ENCODE data around the gene SEC61G. TPM values are rescaled to one million over a fixed set of nuclear protein-coding genes. Genes with fewer than 3 reads are reported as not detected.

Gene SEC61G
- total and polyA plus RNA-seq, 2 of the 4 experiments (the other 2 are of a cell fraction), result 387 to 685 TPM

- H2BK20ac ChIP-seq (ENCODE audit: low read depth, low read length), result no peak overlapping the region
- POLR2A ChIA-PET (ENCODE audit: unreplicated experiment), result no interaction called here
- BruUV-seq (replicated peaks), result no TSS peak
- no peak overlapping the region for H3K4ac ChIP-seq (ENCODE audit: low read depth, low read length)
- no peak overlapping the region for H3K27ac ChIP-seq (ENCODE audit: insufficient read depth, low read length)
- dilution Hi-C loops (cut with HindIII; ENCODE audit: low sequenced_read_pairs, unreplicated experiment), result no loop called here
- DNase-seq (no peak), ATAC-seq (ENCODE audit: low read depth) (no peak)
- no peak overlapping the region for H3K9ac ChIP-seq (ENCODE audit: low read depth, low read length)
- in situ Hi-C loops (cut with MboI; ENCODE audit: low sequenced_read_pairs), result loop anchor here (10.0 to 25.0 kb wide), 2 partner anchors 232 to 380 kb away; partner anchors contain the start of gene EGFR
- CTCF ChIA-PET, result interaction anchor here (3.3 kb wide), 1 partner anchor 472 kb away, joined by 11 read pairs; no protein-coding TSS in a partner anchor
- H4K5ac ChIP-seq (ENCODE audit: low read depth, low read length), result no peak overlapping the region
- no peaks in the 10 kb centered on the region for H3K36me3 ChIP-seq (ENCODE audit: control insufficient read depth, insufficient read depth, low read length)
- no peaks in the 10 kb centered on the region for H4K20me1 ChIP-seq (ENCODE audit: insufficient read depth, low read length)
- no peak overlapping the region for H2BK120ac ChIP-seq (ENCODE audit: low read depth, low read length)
- H3K4me2 ChIP-seq (ENCODE audit: low read depth, low read length), result no peak overlapping the region
- no peak overlapping the region for H2AK5ac ChIP-seq (ENCODE audit: low read depth, low read length)
- H3K56ac ChIP-seq (ENCODE audit: extremely low read depth, insufficient read depth, low read length), result no peak overlapping the region
- no peak overlapping the region for H2AK9ac ChIP-seq (replicated peaks; ENCODE audit: low read depth, low read length, poor library complexity)
- 60% methylated on average over 1 of the region's 10 CpGs; no CpG with 5 or more reads in 1 of the 2 experiments for WGBS, 2 experiments (ENCODE audit: extremely low coverage in 2 of 2, insufficient read length in 1 of 2)
- H3K14ac ChIP-seq (replicated peaks; ENCODE audit: low read depth, low read length), result no peak overlapping the region
- H3K27me3 ChIP-seq (ENCODE audit: control insufficient read depth, insufficient read depth, low read length), result no peaks in the 10 kb centered on the region
- H3K4me3 ChIP-seq (ENCODE audit: insufficient read depth, low read depth, low read length), result no peak overlapping the region
- H3K9me1 ChIP-seq (ENCODE audit: insufficient read depth, low read length), result peaks cover 4% of the 10 kb centered on the region
- H2BK15ac ChIP-seq (ENCODE audit: low read depth, low read length), result no peak overlapping the region
- TF ChIP-seq NFE2L2 (IDR thresholded peaks at IDR 0.05; ENCODE audit: low read depth, low read length) (no peak), POLR2A (IDR thresholded peaks at IDR 0.05; ENCODE audit: low read depth, low read length) (no peak), SMC3 (IDR thresholded peaks at IDR 0.05; ENCODE audit: low read depth, low read length) (no peak), CEBPB (IDR thresholded peaks at IDR 0.05; ENCODE audit: low read depth, low read length) (no peak), CHD1 (IDR thresholded peaks at IDR 0.05; ENCODE audit: low read depth, low read length) (no peak), USF2 (IDR thresholded peaks at IDR 0.05; ENCODE audit: low read depth, low read length) (no peak), RCOR1 (IDR thresholded peaks at IDR 0.05; ENCODE audit: insufficient replicate concordance, low read length) (no peak), MXI1 (IDR thresholded peaks at IDR 0.05; ENCODE audit: borderline replicate concordance, low read depth, low read length) (no peak), MAFK (IDR thresholded peaks at IDR 0.05; ENCODE audit: low read depth, low read length) (no peak), FOS (IDR thresholded peaks at IDR 0.05; ENCODE audit: low read depth, low read length) (no peak), BHLHE40 (IDR thresholded peaks at IDR 0.05; ENCODE audit: low read depth, low read length) (no peak), RFX5 (IDR thresholded peaks at IDR 0.05; ENCODE audit: low read depth, low read length) (no peak)
- TF ChIP-seq, protein P1, sequence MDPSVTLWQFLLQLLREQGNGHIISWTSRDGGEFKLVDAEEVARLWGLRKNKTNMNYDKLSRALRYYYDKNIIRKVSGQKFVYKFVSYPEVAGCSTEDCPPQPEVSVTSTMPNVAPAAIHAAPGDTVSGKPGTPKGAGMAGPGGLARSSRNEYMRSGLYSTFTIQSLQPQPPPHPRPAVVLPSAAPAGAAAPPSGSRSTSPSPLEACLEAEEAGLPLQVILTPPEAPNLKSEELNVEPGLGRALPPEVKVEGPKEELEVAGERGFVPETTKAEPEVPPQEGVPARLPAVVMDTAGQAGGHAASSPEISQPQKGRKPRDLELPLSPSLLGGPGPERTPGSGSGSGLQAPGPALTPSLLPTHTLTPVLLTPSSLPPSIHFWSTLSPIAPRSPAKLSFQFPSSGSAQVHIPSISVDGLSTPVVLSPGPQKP (IDR thresholded peaks at IDR 0.05; ENCODE audit: borderline replicate concordance, low read depth, low read length), result no peak
- TF ChIP-seq, protein P2, sequence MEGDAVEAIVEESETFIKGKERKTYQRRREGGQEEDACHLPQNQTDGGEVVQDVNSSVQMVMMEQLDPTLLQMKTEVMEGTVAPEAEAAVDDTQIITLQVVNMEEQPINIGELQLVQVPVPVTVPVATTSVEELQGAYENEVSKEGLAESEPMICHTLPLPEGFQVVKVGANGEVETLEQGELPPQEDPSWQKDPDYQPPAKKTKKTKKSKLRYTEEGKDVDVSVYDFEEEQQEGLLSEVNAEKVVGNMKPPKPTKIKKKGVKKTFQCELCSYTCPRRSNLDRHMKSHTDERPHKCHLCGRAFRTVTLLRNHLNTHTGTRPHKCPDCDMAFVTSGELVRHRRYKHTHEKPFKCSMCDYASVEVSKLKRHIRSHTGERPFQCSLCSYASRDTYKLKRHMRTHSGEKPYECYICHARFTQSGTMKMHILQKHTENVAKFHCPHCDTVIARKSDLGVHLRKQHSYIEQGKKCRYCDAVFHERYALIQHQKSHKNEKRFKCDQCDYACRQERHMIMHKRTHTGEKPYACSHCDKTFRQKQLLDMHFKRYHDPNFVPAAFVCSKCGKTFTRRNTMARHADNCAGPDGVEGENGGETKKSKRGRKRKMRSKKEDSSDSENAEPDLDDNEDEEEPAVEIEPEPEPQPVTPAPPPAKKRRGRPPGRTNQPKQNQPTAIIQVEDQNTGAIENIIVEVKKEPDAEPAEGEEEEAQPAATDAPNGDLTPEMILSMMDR (conservative IDR thresholded peaks at IDR 0.05; ENCODE audit: low read depth, low read length), result no peak
- intact Hi-C loops (cut with micrococcal nuclease), result no loop called here
- H3K9me3 ChIP-seq (ENCODE audit: control insufficient read depth, insufficient read depth, low read length), result no peaks in the 10 kb centered on the region
- H2BK5ac ChIP-seq (ENCODE audit: low read depth, low read length, poor library complexity, severe bottlenecking), result no peak overlapping the region
- H4K8ac ChIP-seq (ENCODE audit: low read depth in 2 of 2, low read length in 2 of 2), result no peak overlapping the region
- H4K91ac ChIP-seq (ENCODE audit: insufficient read depth, low read depth, low read length), result no peak overlapping the region
- no peaks in the 10 kb centered on the region for H3K4me1 ChIP-seq (ENCODE audit: control insufficient read depth, insufficient read depth, low read length)
- H3K79me1 ChIP-seq (ENCODE audit: low read depth in 1 of 2, low read length in 2 of 2), result no peaks in the 10 kb centered on the region
- no peak overlapping the region for H3K18ac ChIP-seq (ENCODE audit: low read depth, low read length)
- no peak overlapping the region; the same call in 1 of the 2 replicates for H3K23ac ChIP-seq (ENCODE audit: low read depth, low read length)
- H2AFZ ChIP-seq (replicated peaks; ENCODE audit: low read length, poor library complexity), result no peak overlapping the region
Observed at GRCh38 chr7:54782314-54782713, 23.3 kb upstream of the SEC61G start.

Measured in IMR-90 (cell line).